GM18951 (cell line): ENCODE data around the gene HOXA7.

Source experiments
- POLR2A ChIP-seq: IDR thresholded peaks from 4 replicates; pipeline ENCODE4 v1.6.1; 2011; ENCODE audit warnings: mild to moderate bottlenecking; ENCODE audit not compliant: insufficient read length, insufficient read depth; ENCODE audit errors: extremely low read depth
- in situ Hi-C: fragments of 300-500 bp; cut with MboI; formaldehyde crosslinking; loops from one replicate; pipeline ENCODE4 v1.12.0; 2022; ENCODE audit warnings: low sequenced_read_pairs, mixed read lengths, inconsistent platforms; ENCODE audit not compliant: unreplicated experiment

The HOXA7 gene

DNA sequence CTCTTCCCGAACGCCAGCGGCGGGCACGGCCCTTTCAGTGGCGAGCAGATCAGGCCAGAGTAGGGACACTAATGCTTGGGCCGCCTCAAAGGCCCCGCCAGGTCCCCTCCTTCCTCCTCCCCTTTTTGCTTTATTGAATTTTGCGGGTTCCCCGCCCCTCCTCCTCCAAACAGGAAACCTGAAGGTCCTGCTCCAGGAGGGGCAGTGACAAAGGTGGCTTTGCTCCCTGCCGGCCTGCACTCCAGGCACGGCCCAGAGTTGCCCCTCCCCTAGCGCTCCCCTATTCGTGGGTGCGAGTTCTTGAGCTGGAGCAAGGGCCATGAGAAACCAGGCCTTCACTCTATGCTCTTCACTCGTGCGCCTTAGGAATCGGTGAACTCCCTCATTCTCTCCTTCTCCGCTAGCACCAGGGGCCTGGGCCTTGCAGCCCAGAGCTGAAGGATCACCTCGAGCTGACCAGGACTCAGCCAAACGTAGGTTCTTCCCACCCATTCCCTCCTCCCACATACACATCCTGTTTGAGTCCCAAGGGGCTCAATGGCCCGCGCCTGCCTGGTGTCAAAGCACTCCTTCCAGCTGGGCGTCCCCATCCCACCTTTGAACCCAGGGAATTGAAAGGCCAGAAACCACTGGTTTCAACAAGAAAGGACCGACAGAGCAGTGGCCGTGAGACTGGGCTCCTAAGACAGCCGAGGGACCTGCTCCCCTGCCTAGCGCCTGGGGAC is 8.3 kb downstream of the HOXA7 start:
- in situ Hi-C loops: no loop called here
- no peak for TF ChIP-seq POLR2A

GRCh38 chr7:27147199-27148030 is 9.1 kb downstream of the HOXA7 start, which contains the start of gene HOXA6:
Gene HOXA6 (minus strand): TSS chr7:27147774. CDS start chr7:27147749, 25 bp downstream.
- TF ChIP-seq POLR2A: no peak
- in situ Hi-C loops: no loop called here

- in situ Hi-C loops: no loop called here
- TF ChIP-seq POLR2A: no peak
These were observed 9.8 kb downstream of the HOXA7 start for GRCh38 chr7:27146491-27147198.

DNA sequence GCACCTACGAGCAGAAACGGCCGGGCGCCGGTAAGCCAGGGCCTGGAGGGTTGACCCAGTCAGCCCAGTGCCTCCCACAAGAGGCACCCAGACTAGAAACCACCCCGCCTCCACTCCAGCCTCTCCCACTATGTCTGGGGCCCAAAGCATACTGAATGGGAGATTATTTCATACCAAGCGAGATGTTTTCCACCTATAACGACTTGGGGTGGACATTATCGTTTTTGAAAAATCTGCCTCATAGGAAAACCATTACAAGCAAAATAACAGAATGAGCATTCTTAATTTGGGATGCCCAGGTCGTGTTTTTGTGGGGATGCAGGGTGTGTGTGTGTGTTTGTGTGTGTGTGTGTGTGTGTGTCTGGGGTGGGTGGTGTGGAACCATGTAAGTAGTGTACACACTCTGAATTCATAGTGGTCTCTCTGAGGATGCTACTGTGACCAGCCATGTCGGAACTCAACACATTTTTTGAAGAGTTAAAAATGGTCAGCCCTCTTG is 10.5 kb downstream of the HOXA7 start:
- no peak for TF ChIP-seq POLR2A
- in situ Hi-C loops: no loop called here

- TF ChIP-seq POLR2A: no peak
- in situ Hi-C loops: no loop called here
These were observed 11.1 kb downstream of the HOXA7 start for GRCh38 chr7:27145165-27145913.

GRCh38 chr7:27144781-27145164 is 11.7 kb downstream of the HOXA7 start:
- in situ Hi-C loops: no loop called here
- TF ChIP-seq POLR2A: no peak

DNA sequence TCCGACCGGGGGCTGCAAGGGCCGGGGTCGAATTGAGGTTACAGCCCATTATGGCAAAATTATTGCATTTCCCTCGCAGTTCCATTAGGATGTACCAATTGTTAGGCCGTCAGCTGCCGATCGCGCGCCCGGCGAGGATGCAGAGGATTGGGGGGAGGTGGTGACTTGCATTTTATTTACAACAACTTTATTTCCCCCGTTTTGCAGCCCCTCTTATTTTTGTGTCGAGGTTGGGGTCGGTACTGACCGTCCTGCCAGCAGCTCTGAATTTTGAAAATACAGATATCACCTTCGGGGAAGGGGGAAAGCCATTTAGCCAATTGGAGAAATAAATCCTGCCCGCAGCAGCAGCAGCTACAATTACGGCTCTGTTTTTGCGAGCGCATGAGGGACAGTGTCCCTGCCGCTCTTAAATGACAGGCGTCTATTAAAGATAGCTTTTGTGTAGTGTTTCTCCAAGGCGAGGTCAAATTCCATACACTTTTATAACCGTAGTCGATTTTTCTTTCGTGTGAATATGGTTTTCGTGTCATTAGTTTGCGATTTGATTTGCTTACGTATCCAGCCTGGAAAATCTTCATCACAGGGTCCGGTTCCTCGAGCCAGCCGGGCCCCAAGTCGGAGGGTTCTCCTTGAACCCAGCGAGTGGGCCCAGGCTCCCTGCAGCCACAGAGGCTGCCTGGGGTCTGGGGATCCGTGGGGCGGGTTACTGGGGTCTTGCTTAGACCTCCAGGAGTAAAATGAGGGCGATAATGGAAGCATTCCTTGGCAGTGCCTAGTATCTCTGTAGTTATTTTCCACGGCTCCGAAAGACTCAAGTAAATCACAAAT is 12.3 kb downstream of the HOXA7 start:
- TF ChIP-seq POLR2A: no peak
- in situ Hi-C loops: no loop called here

DNA sequence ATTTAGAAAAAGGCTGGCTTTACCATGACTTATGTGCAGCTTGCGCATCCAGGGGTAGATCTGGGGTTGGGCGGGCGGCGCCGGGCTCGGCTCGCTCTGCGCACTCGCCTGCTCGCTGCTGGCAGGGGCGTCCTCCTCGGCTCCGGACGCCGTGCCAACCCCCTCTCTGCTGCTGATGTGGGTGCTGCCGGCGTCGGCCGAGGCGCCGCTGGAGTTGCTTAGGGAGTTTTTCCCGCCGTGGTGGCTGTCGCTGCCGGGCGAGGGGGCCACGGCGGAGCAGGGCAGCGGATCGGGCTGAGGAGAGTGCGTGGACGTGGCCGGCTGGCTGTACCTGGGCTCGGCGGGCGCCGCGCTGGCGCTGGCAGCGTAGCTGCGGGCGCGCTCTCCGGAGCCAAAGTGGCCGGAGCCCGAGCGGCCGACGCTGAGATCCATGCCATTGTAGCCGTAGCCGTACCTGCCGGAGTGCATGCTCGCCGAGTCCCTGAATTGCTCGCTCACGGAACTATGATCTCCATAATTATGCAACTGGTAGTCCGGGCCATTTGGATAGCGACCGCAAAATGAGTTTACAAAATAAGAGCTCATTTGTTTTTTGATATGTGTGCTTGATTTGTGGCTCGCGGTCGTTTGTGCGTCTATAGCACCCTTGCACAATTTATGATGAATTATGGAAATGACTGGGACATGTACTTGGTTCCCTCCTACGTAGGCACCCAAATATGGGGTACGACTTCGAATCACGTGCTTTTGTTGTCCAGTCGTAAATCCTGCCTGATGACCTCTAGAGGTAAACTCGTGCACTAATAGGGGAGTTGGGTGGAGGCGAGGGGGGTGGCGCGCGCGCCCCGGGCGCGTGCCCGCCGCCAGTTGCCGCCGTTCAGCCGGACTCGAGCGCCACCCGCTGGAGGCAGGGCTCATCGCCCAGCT is 13.2 kb downstream of the HOXA7 start, which contains the start of gene HOXA5:
Gene HOXA5, minus strand, starts transcription at position 659 of the 927 bp plus-strand sequence. Its CDS starts 74 bp downstream, at position 585.
- in situ Hi-C loops: no loop called here
- no peak for TF ChIP-seq POLR2A

GRCh38 chr7:27142580-27143022 is 13.9 kb downstream of the HOXA7 start:
- no peak for TF ChIP-seq POLR2A
- in situ Hi-C loops: no loop called here

DNA sequence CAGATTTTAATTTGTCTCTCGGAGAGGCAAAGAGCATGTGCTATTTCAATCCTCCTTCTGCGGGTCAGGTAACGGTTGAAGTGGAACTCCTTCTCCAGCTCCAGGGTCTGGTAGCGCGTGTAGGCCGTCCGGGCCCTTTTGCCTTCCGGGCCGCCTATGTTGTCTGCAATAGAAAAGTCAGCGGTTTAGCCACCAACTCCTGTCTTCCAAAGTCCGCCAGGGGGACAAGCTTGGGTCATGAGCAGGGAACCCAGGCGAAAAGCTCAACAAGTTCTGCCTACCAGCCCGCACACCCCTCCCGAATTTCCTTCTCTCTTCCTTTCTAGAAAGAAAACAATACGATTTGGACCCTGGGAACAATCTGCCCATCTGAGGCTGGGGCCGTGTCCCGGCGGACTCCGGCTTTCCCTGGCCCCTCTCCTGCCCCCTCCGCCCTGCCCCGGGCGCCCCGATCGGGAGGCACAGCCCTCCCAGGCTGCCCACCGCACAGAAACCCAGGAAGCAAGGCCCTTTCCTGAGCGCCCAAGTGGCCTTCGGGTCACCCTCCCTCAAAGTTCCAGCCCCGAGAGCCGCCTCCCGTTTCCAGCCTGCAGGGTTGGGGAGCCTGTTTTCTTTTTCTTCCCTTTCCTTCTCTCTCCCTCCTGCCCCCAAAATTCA is 14.4 kb downstream of the HOXA7 start:
- TF ChIP-seq POLR2A: no peak
- in situ Hi-C loops: no loop called here
